GM12875 (cell line): Measurements from ENCODE around the gene KANSL1.

ENCODE experiments used
- H3K4me3 ChIP-seq: one replicate; pipeline ENCODE4 v1.5.1; 2011; ENCODE audit warnings: low read depth, low read length, control low read depth
- CTCF ChIP-seq: IDR thresholded peaks from 2 replicates; pipeline ENCODE4 v1.5.1; 2011; ENCODE audit warnings: low read depth, mild to moderate bottlenecking, control low read depth, inconsistent platforms, low read length, moderate library complexity, borderline replicate concordance; ENCODE audit not compliant: insufficient read depth

Gene KANSL1

GRCh38 chr17:45983614-45984310 lies 209.5 kb downstream of the KANSL1 start:
- no peak overlapping the region for H3K4me3 ChIP-seq
- TF ChIP-seq CTCF: no peak

GRCh38 chr17:45982791-45983613 lies 210.2 kb downstream of the KANSL1 start:
- TF ChIP-seq CTCF: no peak

GRCh38 chr17:45981306-45981705 lies 211.9 kb downstream of the KANSL1 start:
- no peak for TF ChIP-seq CTCF
- no peak overlapping the region for H3K4me3 ChIP-seq

More at GRCh38 chr17:45982791-45983613, 210.2 kb downstream of the KANSL1 start:
- H3K4me3 ChIP-seq: no peak overlapping the region

GRCh38 chr17:45980855-45981254 lies 212.4 kb downstream of the KANSL1 start:
- TF ChIP-seq CTCF: no peak
- H3K4me3 ChIP-seq: no peak overlapping the region
